Measurements from ENCODE around the gene KRT80. TPM values are rescaled to one million over a fixed set of nuclear protein-coding genes. Genes with fewer than 3 reads are reported as not detected.

KRT80 gene
- total RNA-seq, 2 donors from 2014 or later: 1.1 TPM; not detected in 1

GRCh38 chr12:52186118-52186840, 5.5 kb downstream of the KRT80 start:
- no peak for ATAC-seq
- intact Hi-C loops (cut with DNase I, micrococcal nuclease): no loop called here

DNA sequence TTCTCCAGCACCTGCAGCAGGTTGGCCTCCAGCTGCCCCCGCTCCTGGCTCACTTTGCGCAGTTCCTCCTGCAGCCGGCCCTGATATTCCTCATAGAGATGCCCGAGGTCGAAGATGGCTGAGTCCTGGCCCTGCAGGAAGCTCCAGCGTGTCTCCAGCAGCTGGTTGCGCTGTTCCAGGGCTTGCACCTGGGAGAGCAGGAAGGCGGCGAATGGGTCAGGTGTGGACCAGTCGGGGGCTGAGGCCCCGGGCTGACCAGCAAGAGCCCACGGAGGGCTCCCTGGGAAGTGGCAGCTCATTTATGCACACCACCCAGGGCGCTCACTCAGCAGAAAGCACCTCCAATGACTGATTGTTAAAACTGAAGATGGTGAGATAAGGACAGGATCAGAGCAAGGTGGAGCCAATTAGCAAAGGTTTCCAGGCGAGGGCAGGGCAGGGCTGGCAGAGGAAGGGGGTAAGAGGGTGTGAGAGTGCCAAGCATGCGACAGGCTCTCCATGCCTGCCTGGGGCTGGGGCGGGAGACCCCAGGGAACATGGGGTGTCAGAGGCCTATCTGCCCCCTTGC, 6.3 kb downstream of the KRT80 start:
- ATAC-seq (no peak), DNase-seq (no peak)
- intact Hi-C loops (cut with DNase I, micrococcal nuclease): no loop called here

More at GRCh38 chr12:52186118-52186840, 5.5 kb downstream of the KRT80 start:
- no peak for DNase-seq

DNA sequence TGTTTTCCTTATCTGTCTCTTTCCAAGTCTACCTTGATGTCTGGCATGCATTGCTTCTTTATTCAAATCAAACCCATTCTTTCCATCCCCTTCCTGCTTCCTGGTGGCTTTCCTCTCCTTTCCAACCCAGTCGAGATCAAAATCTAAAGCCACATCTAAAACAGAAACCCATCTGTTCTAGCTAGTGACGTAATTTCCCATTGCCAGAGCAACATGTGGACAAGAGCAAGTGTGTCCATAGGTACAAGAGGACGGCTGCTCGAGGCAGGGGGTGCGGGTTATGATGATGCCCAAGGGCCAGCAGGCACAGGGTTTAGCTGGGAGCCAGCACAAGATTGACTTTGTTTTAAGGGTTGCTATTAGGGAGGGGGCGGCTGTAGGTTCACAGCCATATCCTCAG, 7.0 kb downstream of the KRT80 start:
- intact Hi-C loops (cut with DNase I, micrococcal nuclease): no loop called here
- ATAC-seq (no peak), DNase-seq (no peak)

- no peak for ATAC-seq
- no peak for DNase-seq
- intact Hi-C loops (cut with DNase I, micrococcal nuclease): no loop called here
Measured at GRCh38 chr12:52183971-52184370, 7.8 kb downstream of the KRT80 start.

DNA sequence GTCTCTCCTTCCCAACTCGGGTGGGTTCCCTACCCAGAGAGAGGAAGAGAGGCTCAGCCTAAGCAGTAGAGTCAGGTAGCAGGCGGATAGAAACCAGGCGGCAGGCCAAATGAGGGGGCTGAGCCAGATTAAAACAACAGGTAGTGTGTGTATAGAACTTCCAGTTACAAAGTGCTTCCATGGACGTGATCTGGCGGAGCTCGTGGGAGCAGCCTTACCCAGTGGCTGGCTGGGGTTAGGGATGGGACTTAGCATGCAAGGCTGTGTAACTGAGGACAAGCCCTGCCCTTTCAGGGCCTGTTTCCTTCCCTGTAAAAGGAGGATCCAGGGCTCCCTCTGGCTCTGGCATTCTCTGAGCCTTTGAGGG, 8.3 kb downstream of the KRT80 start:
- DNase-seq: no peak
- intact Hi-C loops (cut with DNase I, micrococcal nuclease): no loop called here
- no peak for ATAC-seq

DNA sequence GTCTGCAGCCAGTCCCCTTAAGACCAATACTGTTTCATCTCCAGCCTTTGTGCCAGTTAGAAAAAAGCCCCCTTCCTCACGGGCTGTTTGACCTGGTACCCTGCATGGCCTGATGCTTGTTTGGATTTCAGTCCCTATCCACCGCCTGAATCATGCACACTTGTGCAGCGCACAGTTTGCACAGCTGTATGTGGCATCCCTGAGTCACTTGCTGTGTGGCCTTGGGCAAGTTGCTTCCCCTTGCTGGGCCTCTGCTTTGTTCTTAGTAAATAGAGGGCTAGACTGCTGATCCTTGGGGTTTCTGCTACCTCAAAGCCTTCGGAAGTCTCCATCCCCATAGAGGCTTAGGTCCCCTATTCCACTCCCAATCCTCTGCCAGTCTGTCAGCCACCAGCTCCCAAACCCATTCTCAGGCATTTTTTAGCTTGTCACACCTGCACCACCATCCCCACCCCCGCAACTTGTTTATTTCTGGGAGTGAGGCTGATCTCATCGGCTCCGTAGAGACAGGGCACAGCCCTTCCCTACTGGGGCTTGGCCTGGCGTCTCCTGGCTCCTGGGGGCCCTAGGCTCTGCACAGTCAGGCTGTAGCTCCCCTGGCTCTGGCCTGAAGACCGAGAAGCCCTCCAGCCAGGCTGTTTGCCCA, 8.8 kb downstream of the KRT80 start:
- DNase-seq (no peak), ATAC-seq (no peak)
- intact Hi-C loops (cut with DNase I, micrococcal nuclease): no loop called here

- intact Hi-C loops (cut with DNase I, micrococcal nuclease): no loop called here
- no peak for DNase-seq
- ATAC-seq: no peak
Measured at GRCh38 chr12:52182384-52182783, 9.4 kb downstream of the KRT80 start.

DNA sequence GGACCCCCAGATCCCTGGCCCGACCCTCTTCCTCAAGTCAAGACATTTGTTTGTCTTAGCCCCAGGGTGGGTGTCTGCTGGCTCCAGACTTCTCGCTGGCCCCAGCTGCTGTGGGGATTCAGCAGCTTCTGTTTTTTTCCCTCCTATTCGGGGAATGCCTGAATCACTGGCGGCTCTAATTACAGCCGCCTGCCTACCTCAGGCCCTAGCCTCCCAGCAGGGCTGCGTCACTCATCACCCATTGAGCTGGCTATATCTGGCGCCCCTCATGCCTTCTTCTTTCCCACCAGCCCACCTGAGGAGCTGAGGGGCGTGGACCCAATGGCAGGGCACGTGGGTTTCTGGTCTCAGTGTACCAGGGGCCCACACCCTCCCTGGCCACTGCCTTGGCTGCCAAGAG, 10.1 kb downstream of the KRT80 start:
- no peak for ATAC-seq
- intact Hi-C loops (cut with DNase I, micrococcal nuclease): no loop called here
- no peak for DNase-seq

- intact Hi-C loops (cut with DNase I, micrococcal nuclease): no loop called here
- no peak for ATAC-seq
- DNase-seq: no peak
Measured at GRCh38 chr12:52180971-52181628, 10.7 kb downstream of the KRT80 start.

- intact Hi-C loops (cut with DNase I, micrococcal nuclease): no loop called here
- no peak for ATAC-seq
- DNase-seq: no peak
Measured at GRCh38 chr12:52179396-52179973, 12.3 kb downstream of the KRT80 start.

DNA sequence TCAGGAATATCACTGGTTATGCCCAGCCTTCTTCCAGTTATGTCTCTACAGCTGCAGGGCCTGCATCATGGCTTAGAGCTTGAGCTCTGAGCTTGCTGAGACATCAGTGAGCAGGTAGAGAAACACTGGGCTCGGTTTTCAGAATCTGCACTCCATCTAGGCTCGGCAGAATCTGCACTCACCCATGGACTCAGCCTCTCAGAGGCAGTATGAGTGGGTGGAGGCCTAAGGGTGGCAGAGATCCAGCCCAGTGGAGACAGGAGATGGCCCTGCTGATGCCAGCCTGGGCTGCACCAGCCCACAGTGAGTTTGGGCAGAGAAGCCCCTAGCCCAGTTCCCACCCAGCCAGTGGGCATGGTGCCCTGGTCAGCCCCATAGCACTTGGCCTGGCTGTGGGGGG, 12.8 kb downstream of the KRT80 start:
- intact Hi-C loops (cut with DNase I, micrococcal nuclease): no loop called here
- ATAC-seq (no peak), DNase-seq (no peak)

DNA sequence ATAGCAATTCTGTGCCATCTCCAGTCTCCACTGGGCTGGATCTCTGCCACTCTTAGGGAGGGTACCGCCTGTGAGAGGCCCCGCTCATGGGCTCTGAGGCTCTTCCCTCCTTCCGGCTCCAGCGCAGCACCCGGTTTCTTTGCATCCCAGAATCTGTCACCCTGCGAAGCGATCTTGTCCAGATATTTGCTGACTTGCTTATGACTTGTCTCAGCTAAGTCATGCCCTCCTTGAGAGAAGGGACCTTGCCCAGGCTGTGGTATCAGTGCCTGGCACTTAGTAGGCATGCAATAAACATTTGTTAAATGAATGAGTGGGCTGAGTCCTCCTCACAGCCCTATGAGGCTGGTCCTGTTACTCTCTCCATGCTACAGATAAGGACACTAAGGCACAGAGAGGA, 13.4 kb downstream of the KRT80 start:
- ATAC-seq (no peak), DNase-seq (no peak)
- intact Hi-C loops (cut with DNase I, micrococcal nuclease): no loop called here

DNA sequence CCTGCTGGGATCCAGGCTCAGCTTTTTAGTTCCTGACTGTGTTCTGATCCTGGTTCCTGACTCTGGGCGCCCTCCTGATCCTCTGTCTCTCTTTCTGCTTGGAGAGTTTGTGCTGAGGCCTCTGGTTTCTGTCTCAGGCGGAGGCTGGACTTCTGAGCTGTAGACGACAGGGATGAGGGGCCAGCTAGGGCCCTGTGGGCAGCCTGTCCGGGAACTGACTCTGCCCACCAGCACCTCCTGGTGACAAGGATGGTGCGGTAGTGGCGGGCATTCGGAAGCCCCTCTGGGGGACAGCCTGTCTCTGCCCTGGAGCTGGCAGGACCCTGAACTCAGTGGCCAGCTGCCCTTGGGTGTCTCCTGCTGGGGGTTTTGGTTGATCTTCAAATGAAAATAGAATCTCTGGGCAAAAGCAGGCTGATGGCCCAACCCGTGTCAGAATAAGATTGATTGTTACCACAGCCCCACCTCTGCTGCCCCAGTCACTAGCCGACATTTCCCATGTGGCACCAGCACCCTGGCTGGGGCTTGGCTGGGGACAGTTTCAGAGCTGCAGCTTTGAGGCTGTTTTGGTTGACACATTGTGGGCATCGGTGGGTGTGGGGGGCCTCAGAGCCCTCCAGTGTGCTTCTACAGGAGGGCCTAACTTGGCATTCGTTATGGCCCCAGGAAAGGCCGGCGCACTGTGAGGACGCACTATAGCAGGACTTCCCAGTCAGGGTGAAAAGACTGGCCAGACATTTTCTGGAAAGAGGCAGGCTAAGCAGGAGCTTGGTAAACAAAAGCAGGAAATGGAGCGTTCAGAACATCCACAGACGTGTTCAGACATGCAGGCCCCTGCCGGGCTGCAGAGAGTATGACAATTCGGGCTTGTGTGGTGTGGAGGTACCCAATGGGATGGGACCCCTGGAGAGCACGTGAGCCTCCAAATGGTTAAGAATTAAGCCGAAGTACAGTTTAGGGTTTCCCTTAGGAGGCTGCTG, 16.2 kb downstream of the KRT80 start:
- intact Hi-C loops (cut with DNase I, micrococcal nuclease): no loop called here
- ATAC-seq (no peak), DNase-seq (no peak)

- intact Hi-C loops (cut with DNase I, micrococcal nuclease): no loop called here
- DNase-seq (no peak), ATAC-seq (no peak)
Measured at GRCh38 chr12:52173526-52173925, 18.3 kb downstream of the KRT80 start.

- intact Hi-C loops (cut with DNase I, micrococcal nuclease): no loop called here
- DNase-seq (no peak), ATAC-seq (no peak)
Measured at GRCh38 chr12:52172956-52173355, 18.9 kb downstream of the KRT80 start.

- intact Hi-C loops (cut with DNase I, micrococcal nuclease): no loop called here
- DNase-seq: peak in 1 of 2 donors; percentile 57
- peak; percentile 38 for ATAC-seq
Measured at GRCh38 chr12:52171950-52172512, 19.8 kb downstream of the KRT80 start.

GRCh38 chr12:52170827-52171226, 21.0 kb downstream of the KRT80 start:
- intact Hi-C loops (cut with DNase I, micrococcal nuclease): no loop called here
- no peak for DNase-seq
- no peak for ATAC-seq

GRCh38 chr12:52169886-52170285, 21.9 kb downstream of the KRT80 start:
- ATAC-seq: no peak
- intact Hi-C loops (cut with DNase I, micrococcal nuclease): no loop called here
- no peak for DNase-seq
